Large intestine (tissue), 3 donors: ENCODE measurements around the gene ASXL1. TPM values are rescaled to one million over a fixed set of nuclear protein-coding genes. Genes with fewer than 3 reads are reported as not detected.
"Not testable (repeated sequence)": the region's sequence is repeated elsewhere in the genome, so short reads cannot be mapped to it uniquely, and the experiment has no call there.

Experiments
- DNase-seq, 2 donors: peaks; one replicate each; pipeline versions ENCODE4 v3.0.0 to v3.0.0-alpha.2; 2013
- H3K27ac ChIP-seq: one replicate; pipeline ENCODE4 v1.5.1; 2013; ENCODE audit warnings: low read length
- H3K27me3 ChIP-seq: 2 replicates; pipeline ENCODE4 v1.6.1; 2013; ENCODE audit warnings: low read length; ENCODE audit not compliant: control insufficient read depth, insufficient read depth
- H3K36me3 ChIP-seq: 2 replicates; pipeline ENCODE4 v1.6.1; 2013; ENCODE audit warnings: low read length; ENCODE audit not compliant: control insufficient read depth, insufficient read depth
- H3K4me1 ChIP-seq: one replicate; pipeline ENCODE4 v1.6.1; 2013; ENCODE audit warnings: low read length; ENCODE audit not compliant: control insufficient read depth, insufficient read depth
- H3K4me3 ChIP-seq: one replicate; pipeline ENCODE4 v1.5.1; 2013; ENCODE audit warnings: low read length
- H3K9me3 ChIP-seq: one replicate; pipeline ENCODE4 v1.6.1; 2013; ENCODE audit warnings: mild to moderate bottlenecking, low read depth, low read length, moderate library complexity; ENCODE audit not compliant: control insufficient read depth
- WGBS: methylation state at CpG from one replicate; pipeline ENCODE4 v1.1.5; 2013; ENCODE audit warnings: low lambda C conversion rate; ENCODE audit not compliant: insufficient coverage; 5-methylcytosine and 5-hydroxymethylcytosine counted together
- polyA plus RNA-seq: library from polyadenylated mRNA; unstranded; fragments of 120-200 nt; gene quantifications from one replicate; pipeline ENCODE4 v1.2.1, GENCODE V29; 2013

ASXL1 gene
- polyA plus RNA-seq, 1 donor, result 69.3 TPM

DNA sequence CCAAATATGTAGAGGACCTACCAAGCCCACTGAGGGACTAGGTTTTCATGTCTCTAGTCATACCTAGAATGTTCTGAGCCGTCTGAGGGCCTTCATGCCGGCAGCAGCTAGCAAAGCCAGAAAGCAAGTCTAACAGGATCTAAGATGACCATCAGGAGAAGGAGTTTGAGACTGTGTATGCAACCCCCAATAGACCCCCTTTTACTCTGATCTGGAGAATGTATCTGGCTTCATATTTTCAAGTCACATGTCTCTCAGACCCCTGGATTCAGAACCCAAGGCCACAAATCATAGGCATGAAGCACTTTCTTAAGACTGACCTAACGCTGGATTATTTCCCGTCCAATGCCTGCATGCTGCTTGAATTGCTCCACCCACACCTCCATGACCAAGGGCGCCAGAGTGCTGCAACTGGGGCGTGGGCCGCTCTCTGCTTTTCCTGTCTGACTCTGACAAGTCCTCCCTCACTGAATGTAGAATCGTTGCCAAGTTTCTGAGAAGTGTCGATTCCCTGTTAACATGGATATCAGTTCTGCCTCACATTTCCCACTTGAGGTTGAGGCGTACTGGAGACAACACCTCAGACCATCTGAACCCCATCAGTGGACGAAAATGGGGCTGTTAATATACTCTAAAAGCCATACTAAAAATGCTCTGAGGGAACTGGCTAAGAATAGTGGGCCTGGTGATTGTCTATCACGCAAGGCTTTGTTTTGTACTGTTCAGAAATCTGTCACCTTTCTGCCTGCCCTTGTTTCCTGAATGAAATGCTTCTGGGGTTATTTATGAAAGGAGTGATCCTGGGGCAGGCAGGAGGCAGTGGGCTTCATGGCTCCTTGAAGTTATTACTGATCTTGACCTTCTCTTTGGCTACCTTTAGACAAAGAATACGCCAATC, 23.9 kb upstream of the ASXL1 start:
- no peaks in the 10 kb centered on the region for H3K4me1 ChIP-seq
- peaks cover 61% of the 10 kb centered on the region for H3K36me3 ChIP-seq
- no peaks in the 10 kb centered on the region for H3K9me3 ChIP-seq
- no peak for DNase-seq
- WGBS, result 80% methylated on average over 1 of the region's 13 CpGs
- no peaks in the 10 kb centered on the region for H3K27me3 ChIP-seq
- H3K27ac ChIP-seq, result no peak overlapping the region
- no peak overlapping the region for H3K4me3 ChIP-seq

DNA sequence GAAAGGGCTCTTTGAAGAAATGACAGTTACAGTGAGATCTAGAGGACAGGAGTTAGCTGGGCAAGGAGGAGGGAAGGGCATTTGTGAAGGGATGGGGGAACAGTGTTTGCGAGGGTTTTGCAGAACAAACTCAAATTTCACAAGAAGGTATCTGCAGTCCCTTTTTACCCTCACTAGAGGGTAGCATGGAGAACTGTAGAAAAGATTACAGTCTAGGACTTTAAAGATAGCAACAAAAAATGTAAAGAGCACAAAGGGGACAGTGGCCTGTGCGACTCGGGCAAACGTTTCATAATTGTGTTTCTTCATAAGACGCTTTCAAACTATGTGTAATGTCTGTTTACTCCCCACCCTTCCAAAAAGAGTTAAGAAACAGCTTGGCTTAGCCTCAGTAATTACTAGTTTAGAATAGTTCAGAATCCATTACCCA, 21.2 kb upstream of the ASXL1 start:
- Histone ChIP-seq H3K4me1 (no peaks in the 10 kb centered on the region), H3K36me3 (peaks cover 35% of the 10 kb centered on the region), H3K27me3 (no peaks in the 10 kb centered on the region), H3K9me3 (no peaks in the 10 kb centered on the region), H3K4me3 (no peak overlapping the region), H3K27ac (no peak overlapping the region)
- 20% methylated on average over 1 of the region's 5 CpGs for WGBS
- DNase-seq, result peak in 1 of 2 donors; percentile 39

DNA sequence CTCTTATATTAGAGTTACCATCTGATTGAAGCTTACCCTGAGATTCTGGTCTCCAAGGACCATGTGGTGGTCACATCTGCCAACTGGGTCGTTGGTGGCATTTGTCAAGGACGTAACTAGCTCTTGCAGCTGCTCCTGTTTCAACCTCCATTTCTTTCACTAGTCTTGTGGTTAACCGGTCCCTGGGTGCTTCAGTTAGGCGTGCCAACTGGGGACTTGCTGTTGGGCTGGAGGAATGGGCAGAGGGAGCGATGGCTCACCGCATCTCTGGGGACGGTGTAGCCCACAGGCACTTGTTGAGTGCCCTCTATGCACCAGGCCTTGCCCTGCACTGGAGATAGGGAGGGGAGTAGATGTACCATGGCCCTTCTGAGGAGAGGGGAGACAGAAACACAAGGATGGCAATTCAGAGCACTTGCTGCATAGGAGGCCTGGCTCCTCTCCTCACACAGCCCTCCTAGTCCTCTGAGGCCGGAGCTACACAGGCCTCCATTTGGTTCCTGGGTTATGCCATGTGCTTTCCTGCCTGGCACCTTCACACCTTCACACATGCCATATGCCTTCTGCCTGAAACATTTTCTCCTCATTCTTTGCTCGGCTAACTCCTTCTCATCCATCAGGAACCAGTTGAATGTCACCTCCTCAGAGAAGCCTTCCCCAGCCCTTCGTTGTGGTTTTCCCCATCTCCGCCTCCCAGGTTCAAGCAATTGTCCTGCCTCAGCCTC, 20.0 kb upstream of the ASXL1 start:
- H3K27ac ChIP-seq, result no peak overlapping the region

DNA sequence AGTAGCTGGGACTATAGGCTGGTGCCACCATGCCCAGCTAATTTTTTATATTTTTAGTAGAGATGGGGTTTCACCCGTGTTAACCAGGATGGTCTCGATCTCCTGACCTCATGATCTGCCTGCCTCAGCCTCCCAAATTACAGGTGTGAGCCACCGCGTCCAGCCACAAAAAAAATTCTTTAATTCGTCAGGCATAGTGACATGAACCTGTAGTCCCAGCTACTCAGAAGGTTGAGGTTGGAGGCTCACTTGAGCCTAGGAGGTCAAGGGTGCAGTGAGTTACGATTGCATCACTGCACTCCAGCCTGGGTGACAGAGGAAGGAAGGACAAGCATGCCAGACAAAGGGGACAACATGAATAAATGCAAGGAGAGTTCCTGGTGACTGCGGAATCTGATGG, 19.5 kb upstream of the ASXL1 start:
- DNase-seq, result no peak
- H3K9me3 ChIP-seq, result no peaks in the 10 kb centered on the region
- WGBS, result no CpG with 5 or more reads among the region's 7 CpGs
- peaks cover 22% of the 10 kb centered on the region for H3K36me3 ChIP-seq
- H3K27me3 ChIP-seq, result no peaks in the 10 kb centered on the region
- no peak overlapping the region for H3K27ac ChIP-seq
- H3K4me1 ChIP-seq, result no peaks in the 10 kb centered on the region
- H3K4me3 ChIP-seq, result no peak overlapping the region

More for the DNA sequence above, 20.0 kb upstream of the ASXL1 start:
- Histone ChIP-seq H3K36me3 (peaks cover 25% of the 10 kb centered on the region), H3K4me1 (no peaks in the 10 kb centered on the region), H3K27me3 (no peaks in the 10 kb centered on the region), H3K4me3 (no peak overlapping the region), H3K9me3 (no peaks in the 10 kb centered on the region)
- no peak for DNase-seq
- no CpG with 5 or more reads among the region's 11 CpGs for WGBS

DNA sequence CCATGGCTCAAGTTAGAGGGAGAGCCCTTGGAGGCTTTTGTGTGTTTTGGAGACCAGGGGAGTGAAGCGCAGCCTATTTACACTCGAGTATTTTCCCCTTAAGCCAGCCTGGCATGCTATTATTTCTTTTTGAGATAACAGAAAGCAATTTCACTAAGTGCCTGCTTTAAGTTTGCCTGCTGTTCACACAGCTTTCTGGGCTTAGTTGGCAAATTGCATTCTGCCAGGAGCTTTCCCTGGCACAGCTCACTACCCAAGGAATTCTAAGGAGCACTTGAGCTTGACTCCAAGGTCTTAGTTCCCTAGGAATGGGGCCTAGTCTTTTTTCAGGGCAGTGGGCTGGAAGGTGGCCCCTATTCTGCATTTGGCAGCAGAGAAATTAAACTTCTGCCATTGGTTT, 19.0 kb upstream of the ASXL1 start:
- Histone ChIP-seq H3K9me3 (no peaks in the 10 kb centered on the region), H3K27me3 (no peaks in the 10 kb centered on the region), H3K4me1 (no peaks in the 10 kb centered on the region), H3K4me3 (no peak overlapping the region), H3K27ac (no peak overlapping the region), H3K36me3 (peaks cover 18% of the 10 kb centered on the region)
- DNase-seq, result no peak
- no CpG with 5 or more reads among the region's 2 CpGs for WGBS

DNA sequence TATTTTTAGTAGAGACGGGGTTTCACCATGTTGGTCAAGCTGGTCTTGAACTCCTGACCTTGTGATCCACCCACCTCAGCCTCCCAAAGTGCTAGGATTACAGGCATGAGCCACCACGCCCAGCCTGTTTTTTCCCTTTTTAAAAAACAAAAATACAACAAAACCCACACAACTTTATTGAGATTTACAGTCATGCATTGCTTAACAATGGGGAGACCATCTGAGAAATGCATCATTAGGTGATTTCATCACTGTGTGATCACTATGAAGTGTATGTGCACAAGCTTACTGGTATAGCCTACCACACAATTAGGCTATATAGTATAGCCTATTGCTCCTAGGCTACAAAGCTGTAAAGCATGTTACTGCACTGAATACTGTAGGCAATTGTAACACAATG, 17.1 kb upstream of the ASXL1 start:
- WGBS, result no CpG with 5 or more reads among the region's 2 CpGs
- H3K4me3 ChIP-seq, H3K27me3 ChIP-seq, H3K9me3 ChIP-seq, H3K27ac ChIP-seq, H3K4me1 ChIP-seq, H3K36me3 ChIP-seq, DNase-seq: not testable (repeated sequence)

DNA sequence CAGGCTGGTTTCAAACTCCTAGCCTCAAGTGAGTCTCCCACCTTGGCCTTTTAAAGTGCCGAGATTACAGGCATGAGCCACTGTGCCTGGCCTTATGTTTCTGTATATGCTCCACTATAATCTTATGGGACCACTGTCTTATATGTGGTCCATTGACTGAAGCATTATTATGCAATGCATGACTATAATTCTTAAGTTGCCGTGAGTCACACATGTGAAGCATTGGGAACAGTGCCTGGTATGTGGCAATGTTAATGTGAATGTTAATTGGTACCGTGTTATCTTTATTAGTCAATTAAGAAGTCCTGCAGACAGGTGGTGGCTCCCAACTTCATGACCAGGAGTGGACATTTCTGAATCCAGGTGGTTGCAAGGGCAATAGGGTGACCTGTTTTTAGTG, 14.7 kb upstream of the ASXL1 start:
- Histone ChIP-seq H3K27me3 (no peaks in the 10 kb centered on the region), H3K4me1 (no peaks in the 10 kb centered on the region), H3K9me3 (no peaks in the 10 kb centered on the region), H3K36me3 (peaks cover 5% of the 10 kb centered on the region), H3K4me3 (no peak overlapping the region), H3K27ac (no peak overlapping the region)
- peak in 1 of 2 donors; percentile 41 for DNase-seq
- no CpG with 5 or more reads among the region's 3 CpGs for WGBS

DNA sequence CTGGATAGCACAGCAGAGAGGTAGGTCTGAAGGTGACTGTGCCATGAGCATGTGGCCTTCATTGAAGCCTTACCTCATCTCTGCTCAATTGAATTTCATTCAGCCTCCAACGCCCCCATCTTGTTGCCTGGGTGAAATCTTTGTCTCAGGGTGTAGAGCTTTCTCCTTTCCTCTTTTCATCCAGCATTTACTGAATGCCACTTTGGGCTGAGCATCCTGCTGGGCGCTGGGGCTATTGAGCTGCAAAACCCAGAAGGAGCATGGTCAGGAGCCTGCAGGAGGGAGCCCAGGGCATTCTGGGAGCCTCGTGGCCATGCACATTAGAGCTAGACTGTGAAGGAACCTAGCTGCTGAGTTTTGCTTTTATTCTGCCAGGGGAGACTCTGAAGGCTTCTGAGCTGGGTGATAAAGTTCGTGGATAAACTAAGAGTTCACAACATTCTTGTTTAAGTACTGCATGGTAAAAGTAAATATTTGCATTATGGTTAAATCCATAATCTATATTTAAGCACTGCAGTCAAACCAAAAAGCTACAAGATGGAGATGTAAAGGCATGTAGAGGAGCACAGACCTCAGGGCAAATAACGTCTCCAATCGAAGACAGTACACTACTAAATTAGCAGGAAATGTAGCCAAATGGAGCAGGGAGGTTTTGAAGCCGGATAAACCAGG, 13.2 kb upstream of the ASXL1 start:
- no peaks in the 10 kb centered on the region for H3K9me3 ChIP-seq
- no peak for DNase-seq
- no peaks in the 10 kb centered on the region for H3K36me3 ChIP-seq
- H3K27me3 ChIP-seq, result no peaks in the 10 kb centered on the region
- no peak overlapping the region for H3K4me3 ChIP-seq
- no CpG with 5 or more reads among the region's 7 CpGs for WGBS
- H3K4me1 ChIP-seq, result no peaks in the 10 kb centered on the region
- H3K27ac ChIP-seq, result no peak overlapping the region

DNA sequence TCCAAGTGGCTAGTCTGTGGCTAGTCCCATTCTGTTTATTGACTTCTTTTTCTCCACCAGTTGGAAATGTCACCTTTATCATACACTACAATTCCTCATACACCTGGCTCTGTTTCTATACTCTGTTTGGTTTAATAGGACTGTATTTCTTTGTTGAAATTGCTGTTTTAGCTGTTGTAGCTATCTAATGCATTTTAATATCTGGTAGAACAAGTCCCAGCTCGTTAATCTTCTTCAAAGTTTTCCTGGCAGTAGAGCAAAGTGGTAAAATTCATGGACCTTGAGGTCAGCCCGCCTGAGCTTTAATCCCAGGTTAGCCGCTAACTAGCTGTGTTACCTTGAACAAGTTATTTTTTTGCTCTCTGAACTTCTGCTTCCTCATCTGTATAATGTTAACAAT, 9.9 kb upstream of the ASXL1 start:
- no peak for DNase-seq
- no CpG with 5 or more reads among the region's 3 CpGs for WGBS
- Histone ChIP-seq H3K4me3 (no peak overlapping the region), H3K27me3 (no peaks in the 10 kb centered on the region), H3K27ac (no peak overlapping the region), H3K36me3 (no peaks in the 10 kb centered on the region), H3K4me1 (no peaks in the 10 kb centered on the region), H3K9me3 (no peaks in the 10 kb centered on the region)

DNA sequence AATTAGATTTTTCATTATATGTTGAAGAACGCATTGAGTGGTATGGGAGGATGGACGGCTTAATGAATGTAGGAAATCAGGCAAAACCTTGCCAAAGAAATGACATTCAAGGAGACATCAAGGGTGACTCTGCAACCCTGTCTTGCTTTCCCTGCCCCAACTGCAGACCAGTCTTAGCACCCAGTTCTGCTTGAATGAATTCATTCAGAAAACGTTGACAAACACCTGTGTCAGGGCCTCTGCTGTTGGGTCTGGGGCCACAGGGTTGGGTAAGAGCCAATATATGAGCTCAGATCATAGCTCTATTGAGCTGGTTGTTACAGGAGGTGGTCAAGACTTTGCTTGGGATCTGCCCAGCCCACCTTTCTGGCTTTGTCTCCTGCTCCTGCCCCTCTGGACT, 7.7 kb upstream of the ASXL1 start:
- H3K9me3 ChIP-seq, result no peaks in the 10 kb centered on the region
- no peak overlapping the region for H3K27ac ChIP-seq
- no peak for DNase-seq
- no peaks in the 10 kb centered on the region for H3K4me1 ChIP-seq
- no CpG with 5 or more reads among the region's 3 CpGs for WGBS
- H3K27me3 ChIP-seq, result no peaks in the 10 kb centered on the region
- H3K36me3 ChIP-seq, result no peaks in the 10 kb centered on the region
- H3K4me3 ChIP-seq, result no peak overlapping the region
